Stimulated activated CD4-positive, alpha-beta T cell treated with anti-CD3 and anti-CD28 coated beads, Interleukin-12 subunit alpha, Interleukin-12 subunit beta, amount 100 ng/mL, for 4 hours (primary cell): Measurements from ENCODE around the gene BCAT1.

ENCODE experiments used
- DNase-seq: peaks from one replicate; pipeline ENCODE4 v3.0.0-alpha.2; 2020

The BCAT1 gene

GRCh38 chr12:24803430-24804245 is 145.3 kb downstream of the BCAT1 start:
- DNase-seq, result no peak

GRCh38 chr12:24798335-24798734 is 150.6 kb downstream of the BCAT1 start:
- DNase-seq, result no peak

GRCh38 chr12:24797901-24798300 is 151.0 kb downstream of the BCAT1 start:
- DNase-seq, result no peak

- no peak for DNase-seq
Observed at GRCh38 chr12:24796876-24797275, 152.0 kb downstream of the BCAT1 start.

- no peak for DNase-seq
Observed at GRCh38 chr12:24795699-24796347, 153.1 kb downstream of the BCAT1 start.

- DNase-seq, result no peak
Observed at GRCh38 chr12:24791622-24792021, 157.3 kb downstream of the BCAT1 start.

GRCh38 chr12:24788886-24789285 is 160.0 kb downstream of the BCAT1 start:
- no peak for DNase-seq

- DNase-seq, result no peak
Observed at GRCh38 chr12:24780697-24781368, 168.1 kb downstream of the BCAT1 start.

- DNase-seq, result no peak
Observed at GRCh38 chr12:24778486-24779304, 170.2 kb downstream of the BCAT1 start.

- no peak for DNase-seq
Observed at GRCh38 chr12:24777359-24777758, 171.5 kb downstream of the BCAT1 start.

GRCh38 chr12:24776861-24777260 is 172.0 kb downstream of the BCAT1 start:
- DNase-seq, result no peak

GRCh38 chr12:24775073-24775472 is 173.8 kb downstream of the BCAT1 start:
- no peak for DNase-seq

GRCh38 chr12:24773996-24774395 is 174.9 kb downstream of the BCAT1 start:
- no peak for DNase-seq

GRCh38 chr12:24772813-24773212 is 176.1 kb downstream of the BCAT1 start:
- no peak for DNase-seq

- no peak for DNase-seq
Observed at GRCh38 chr12:24770821-24771220, 178.1 kb downstream of the BCAT1 start.

- DNase-seq, result no peak
Observed at GRCh38 chr12:24770334-24770733, 178.6 kb downstream of the BCAT1 start.

GRCh38 chr12:24769682-24770081 is 179.2 kb downstream of the BCAT1 start:
- no peak for DNase-seq

- DNase-seq, result no peak
Observed at GRCh38 chr12:24768415-24768814, 180.5 kb downstream of the BCAT1 start.

GRCh38 chr12:24767016-24767415 is 181.9 kb downstream of the BCAT1 start:
- DNase-seq, result no peak

- DNase-seq, result no peak
Observed at GRCh38 chr12:24764712-24765111, 184.2 kb downstream of the BCAT1 start.

- DNase-seq, result no peak
Observed at GRCh38 chr12:24760606-24761378, 188.1 kb downstream of the BCAT1 start.

- DNase-seq, result no peak
Observed at GRCh38 chr12:24760162-24760561, 188.7 kb downstream of the BCAT1 start.
